ENCODE measurements around the gene CCNL2. TPM values are rescaled to one million over a fixed set of nuclear protein-coding genes. Genes with fewer than 3 reads are reported as not detected.

Gene CCNL2
- total and polyA plus RNA-seq, 2 donors (not counting 1 experiment from before 2014, with no cell fraction given) = 102 to 116 TPM

GRCh38 chr1:1336931-1337792 is 62.0 kb downstream of the CCNL2 start:
- H3K27ac ChIP-seq (ENCODE audit: insufficient read depth, low read length) = no peak overlapping the region
- H4K20me1 ChIP-seq (ENCODE audit: control insufficient read depth, extremely low read depth, insufficient read depth, low read length) = no peaks in the 10 kb centered on the region
- no peak for TF ChIP-seq CTCF (conservative IDR thresholded peaks at IDR 0.05 in 1 of 2, IDR thresholded peaks at IDR 0.05 in 1 of 2; ENCODE audit: low read depth in 1 of 2, low read length in 2 of 2)
- no peak for TF ChIP-seq EZH2 (IDR thresholded peaks at IDR 0.05; ENCODE audit: low read length, missing control alignments)
- H3K9me3 ChIP-seq (ENCODE audit: control insufficient read depth, insufficient read depth, low read depth, low read length) = no peaks in the 10 kb centered on the region
- H3K27me3 ChIP-seq (ENCODE audit: control insufficient read depth, insufficient read depth, low read length) = no peaks in the 10 kb centered on the region
- no peak overlapping the region for H3K9ac ChIP-seq (ENCODE audit: insufficient read depth, low read length)
- no peak overlapping the region for H3K4me3 ChIP-seq (replicated peaks in 1 of 4; ENCODE audit: control extremely low read depth in 1 of 4, insufficient read depth in 1 of 4, low read depth in 3 of 4, low read length in 4 of 4)
- H3K4me2 ChIP-seq (ENCODE audit: extremely low read depth, insufficient read depth, low read length) = no peak overlapping the region
- no peak overlapping the region for H2AFZ ChIP-seq (ENCODE audit: low read length)
- H3K79me2 ChIP-seq (ENCODE audit: control insufficient read depth, insufficient read depth, low read length) = peaks cover 13% of the 10 kb centered on the region
- H3K36me3 ChIP-seq (ENCODE audit: control insufficient read depth, insufficient read depth, low read length) = peaks cover 37% of the 10 kb centered on the region
- no peaks in the 10 kb centered on the region for H3K4me1 ChIP-seq (ENCODE audit: control insufficient read depth, extremely low read depth, insufficient read depth, low read length)
- no peak for DNase-seq (ENCODE audit: low read depth in 2 of 2)

- H3K4me2 ChIP-seq (ENCODE audit: extremely low read depth, insufficient read depth, low read length) = no peak overlapping the region
- H3K4me3 ChIP-seq (replicated peaks in 1 of 4; ENCODE audit: control extremely low read depth in 1 of 4, insufficient read depth in 1 of 4, low read depth in 3 of 4, low read length in 4 of 4) = no peak overlapping the region
- H3K9me3 ChIP-seq (ENCODE audit: control insufficient read depth, insufficient read depth, low read depth, low read length) = no peaks in the 10 kb centered on the region
- H4K20me1 ChIP-seq (ENCODE audit: control insufficient read depth, extremely low read depth, insufficient read depth, low read length) = no peaks in the 10 kb centered on the region
- DNase-seq (ENCODE audit: low read depth in 2 of 2) = no peak
- no peak overlapping the region for H3K27ac ChIP-seq (ENCODE audit: insufficient read depth, low read length)
- no peaks in the 10 kb centered on the region for H3K4me1 ChIP-seq (ENCODE audit: control insufficient read depth, extremely low read depth, insufficient read depth, low read length)
- no peak for TF ChIP-seq CTCF (conservative IDR thresholded peaks at IDR 0.05 in 1 of 2, IDR thresholded peaks at IDR 0.05 in 1 of 2; ENCODE audit: low read depth in 1 of 2, low read length in 2 of 2)
- no peak overlapping the region for H3K9ac ChIP-seq (ENCODE audit: insufficient read depth, low read length)
- H3K27me3 ChIP-seq (ENCODE audit: control insufficient read depth, insufficient read depth, low read length) = no peaks in the 10 kb centered on the region
- H3K36me3 ChIP-seq (ENCODE audit: control insufficient read depth, insufficient read depth, low read length) = peaks cover 36% of the 10 kb centered on the region
- H3K79me2 ChIP-seq (ENCODE audit: control insufficient read depth, insufficient read depth, low read length) = peaks cover 10% of the 10 kb centered on the region
- H2AFZ ChIP-seq (ENCODE audit: low read length) = no peak overlapping the region
These were observed 62.7 kb downstream of the CCNL2 start for GRCh38 chr1:1336446-1336845.

- Histone ChIP-seq H3K4me3 (replicated peaks in 1 of 4; ENCODE audit: control extremely low read depth in 1 of 4, insufficient read depth in 1 of 4, low read depth in 3 of 4, low read length in 4 of 4) (no peak overlapping the region), H3K36me3 (ENCODE audit: control insufficient read depth, insufficient read depth, low read length) (peaks cover 29% of the 10 kb centered on the region), H2AFZ (ENCODE audit: low read length) (no peak overlapping the region), H3K79me2 (ENCODE audit: control insufficient read depth, insufficient read depth, low read length) (peaks cover 4% of the 10 kb centered on the region), H3K27ac (ENCODE audit: insufficient read depth, low read length) (no peak overlapping the region), H3K4me2 (ENCODE audit: extremely low read depth, insufficient read depth, low read length) (no peak overlapping the region), H4K20me1 (ENCODE audit: control insufficient read depth, extremely low read depth, insufficient read depth, low read length) (no peaks in the 10 kb centered on the region), H3K9me3 (ENCODE audit: control insufficient read depth, insufficient read depth, low read depth, low read length) (no peaks in the 10 kb centered on the region), H3K4me1 (ENCODE audit: control insufficient read depth, extremely low read depth, insufficient read depth, low read length) (no peaks in the 10 kb centered on the region), H3K27me3 (ENCODE audit: control insufficient read depth, insufficient read depth, low read length) (no peaks in the 10 kb centered on the region), H3K9ac (ENCODE audit: insufficient read depth, low read length) (no peak overlapping the region)
- no peak for DNase-seq (ENCODE audit: low read depth in 2 of 2)
- TF ChIP-seq EZH2 (IDR thresholded peaks at IDR 0.05; ENCODE audit: low read length, missing control alignments) = no peak
- no peak for TF ChIP-seq CTCF (conservative IDR thresholded peaks at IDR 0.05 in 1 of 2, IDR thresholded peaks at IDR 0.05 in 1 of 2; ENCODE audit: low read depth in 1 of 2, low read length in 2 of 2)
These were observed 63.3 kb downstream of the CCNL2 start for GRCh38 chr1:1335792-1336248.

Other genes with a start within 250 kb of the CCNL2 start
- gene TTLL10, start 225.5 kb downstream of the CCNL2 start, total RNA-seq = under 0.01 TPM in 1 of 2 replicates, not detected in the other
- gene TTLL10, start 225.5 kb downstream of the CCNL2 start, polyA plus RNA-seq = not detected in 2 replicates
- gene TNFRSF18, start 192.7 kb downstream of the CCNL2 start, total RNA-seq = 0.77 and 1.3 TPM in 2 replicates
- 0.10 TPM in 1 of 2 replicates, not detected in the other for gene TNFRSF18, start 192.7 kb downstream of the CCNL2 start, polyA plus RNA-seq
- gene TNFRSF4, start 185.2 kb downstream of the CCNL2 start, total RNA-seq = under 0.01 and 0.17 TPM in 2 replicates
- gene TNFRSF4, start 185.2 kb downstream of the CCNL2 start, polyA plus RNA-seq = 0.05 TPM in 1 of 2 replicates, not detected in the other
- gene SDF4, start 167.3 kb downstream of the CCNL2 start, total RNA-seq = 81.9 and 127 TPM in 2 replicates
- 133 and 180 TPM in 2 replicates for gene SDF4, start 167.3 kb downstream of the CCNL2 start, polyA plus RNA-seq
- 19.3 and 19.5 TPM in 2 replicates for gene B3GALT6, start 167.1 kb downstream of the CCNL2 start, total RNA-seq
- 15.7 and 17.9 TPM in 2 replicates for gene B3GALT6, start 167.1 kb downstream of the CCNL2 start, polyA plus RNA-seq
- gene C1QTNF12, start 152.6 kb downstream of the CCNL2 start, total RNA-seq = 1.0 and 4.1 TPM in 2 replicates
- 0.27 and 0.60 TPM in 2 replicates for gene C1QTNF12, start 152.6 kb downstream of the CCNL2 start, polyA plus RNA-seq
- gene UBE2J2, start 125.5 kb downstream of the CCNL2 start, total RNA-seq = 39.5 and 47.2 TPM in 2 replicates
- gene UBE2J2, start 125.5 kb downstream of the CCNL2 start, polyA plus RNA-seq = 32.3 and 50.9 TPM in 2 replicates
- gene SCNN1D, start 118.9 kb downstream of the CCNL2 start, total RNA-seq = 1.0 and 2.5 TPM in 2 replicates
- gene SCNN1D, start 118.9 kb downstream of the CCNL2 start, polyA plus RNA-seq = 0.44 TPM in 2 replicates
- 34.7 and 50.9 TPM in 2 replicates for gene ACAP3, start 91.4 kb downstream of the CCNL2 start, total RNA-seq
- 15.3 and 15.7 TPM in 2 replicates for gene ACAP3, start 91.4 kb downstream of the CCNL2 start, polyA plus RNA-seq
- gene PUSL1, start 90.7 kb downstream of the CCNL2 start, total RNA-seq = 12.7 and 13.1 TPM in 2 replicates
- 7.1 and 9.6 TPM in 2 replicates for gene PUSL1, start 90.7 kb downstream of the CCNL2 start, polyA plus RNA-seq
- gene INTS11, start 74.7 kb downstream of the CCNL2 start, total RNA-seq = 46.2 and 69.2 TPM in 2 replicates
- 44.1 and 73.0 TPM in 2 replicates for gene INTS11, start 74.7 kb downstream of the CCNL2 start, polyA plus RNA-seq
- 9.0 and 10.1 TPM in 2 replicates for gene CPTP, start 74.5 kb downstream of the CCNL2 start, total RNA-seq
- gene CPTP, start 74.5 kb downstream of the CCNL2 start, polyA plus RNA-seq = 6.0 and 6.2 TPM in 2 replicates
- gene TAS1R3, start 68.1 kb downstream of the CCNL2 start, total RNA-seq = 0.17 and 0.26 TPM in 2 replicates
- gene TAS1R3, start 68.1 kb downstream of the CCNL2 start, polyA plus RNA-seq = 0.01 and 0.02 TPM in 2 replicates
- gene DVL1, start 49.9 kb downstream of the CCNL2 start, total RNA-seq = 78.3 and 107 TPM in 2 replicates
- 9.1 and 12.5 TPM in 2 replicates for gene DVL1, start 49.9 kb downstream of the CCNL2 start, polyA plus RNA-seq
- gene MXRA8, start 40.8 kb downstream of the CCNL2 start, total RNA-seq = 262 and 397 TPM in 2 replicates
- 205 and 239 TPM in 2 replicates for gene MXRA8, start 40.8 kb downstream of the CCNL2 start, polyA plus RNA-seq
- gene AURKAIP1, start 24.1 kb downstream of the CCNL2 start, total RNA-seq = 83.2 and 85.2 TPM in 2 replicates
- gene AURKAIP1, start 24.1 kb downstream of the CCNL2 start, polyA plus RNA-seq = 42.2 and 66.9 TPM in 2 replicates
- gene MRPL20, start 8.0 kb upstream of the CCNL2 start, total RNA-seq = 80.1 and 81.7 TPM in 2 replicates
- gene MRPL20, start 8.0 kb upstream of the CCNL2 start, polyA plus RNA-seq = 150 and 188 TPM in 2 replicates
- 1.3 and 2.0 TPM in 2 replicates for gene ANKRD65, start 21.9 kb upstream of the CCNL2 start, total RNA-seq
- 0.84 and 1.9 TPM in 2 replicates for gene ANKRD65, start 21.9 kb upstream of the CCNL2 start, polyA plus RNA-seq
- gene VWA1, start 36.4 kb upstream of the CCNL2 start, total RNA-seq = 2.6 and 3.1 TPM in 2 replicates
- 1.7 and 2.5 TPM in 2 replicates for gene VWA1, start 36.4 kb upstream of the CCNL2 start, polyA plus RNA-seq
- gene ATAD3C, start 50.4 kb upstream of the CCNL2 start, total RNA-seq = under 0.01 and 0.17 TPM in 2 replicates
- not detected in 2 replicates for gene ATAD3C, start 50.4 kb upstream of the CCNL2 start, polyA plus RNA-seq
- 14.4 and 15.0 TPM in 2 replicates for gene ATAD3B, start 72.4 kb upstream of the CCNL2 start, total RNA-seq
- gene ATAD3B, start 72.4 kb upstream of the CCNL2 start, polyA plus RNA-seq = 7.0 and 11.6 TPM in 2 replicates
- gene ATAD3A, start 112.8 kb upstream of the CCNL2 start, total RNA-seq = 14.4 and 18.0 TPM in 2 replicates
- 12.5 and 19.8 TPM in 2 replicates for gene ATAD3A, start 112.8 kb upstream of the CCNL2 start, polyA plus RNA-seq
- 4.9 and 5.4 TPM in 2 replicates for gene TMEM240, start 141.3 kb upstream of the CCNL2 start, total RNA-seq
- 1.3 and 1.4 TPM in 2 replicates for gene TMEM240, start 141.3 kb upstream of the CCNL2 start, polyA plus RNA-seq
- gene SSU72, start 175.5 kb upstream of the CCNL2 start, total RNA-seq = 65.1 and 72.7 TPM in 2 replicates
- gene SSU72, start 175.5 kb upstream of the CCNL2 start, polyA plus RNA-seq = 127 and 135 TPM in 2 replicates
- 0.50 and 0.77 TPM in 2 replicates for gene FNDC10, start 200.8 kb upstream of the CCNL2 start, total RNA-seq
- gene FNDC10, start 200.8 kb upstream of the CCNL2 start, polyA plus RNA-seq = 1.6 and 2.0 TPM in 2 replicates
- gene MIB2, start 216.2 kb upstream of the CCNL2 start, total RNA-seq = 74.3 and 77.3 TPM in 2 replicates
- gene MIB2, start 216.2 kb upstream of the CCNL2 start, polyA plus RNA-seq = 4.6 and 7.1 TPM in 2 replicates
- gene MMP23B, start 232.8 kb upstream of the CCNL2 start, total RNA-seq = 4.6 and 9.8 TPM in 2 replicates
- gene MMP23B, start 232.8 kb upstream of the CCNL2 start, polyA plus RNA-seq = 0.82 and 0.89 TPM in 2 replicates

Measured in fibroblast of lung (primary cell).